ENCODE measurements around the gene KDM2B. TPM values are rescaled to one million over a fixed set of nuclear protein-coding genes. Genes with fewer than 3 reads are reported as not detected.

The KDM2B gene
- total RNA-seq, result 10 to 100 TPM; 84.8 to 88.7 TPM

- ATAC-seq (ENCODE audit: low read depth) (no peak), DNase-seq (peak; percentile 49)
- Mint-ChIP-seq H3K27ac (peak within 1 kb of the TSS; percentile 98), H3K36me3 (peaks cover 2% of the 10 kb centered on the region), H3K4me1 (peaks cover 34% of the 10 kb centered on the region), H3K9me3 (no peaks in the 10 kb centered on the region), H3K4me3 (peak within 1 kb of the TSS; percentile 93), H3K27me3 (no peaks in the 10 kb centered on the region)
- POLR2A ChIA-PET, result interaction anchor here (0.6 to 3.8 kb wide), 13 partner anchors 8 to 91 kb away, joined by 3 to 61 read pairs (median 6); partner anchors contain the start of gene ORAI1
Measured at GRCh38 chr12:121580959-121581685, at the start of gene KDM2B. Gene KDM2B, minus strand, starts transcription at chr12:121581023. Its CDS starts 112 bp downstream, at chr12:121580911.

GRCh38 chr12:121628536-121628935 lies 47.7 kb upstream of the KDM2B start:
- ATAC-seq (ENCODE audit: low read depth), result no peak
- Mint-ChIP-seq H3K4me3 (peak overlapping the region; percentile 96), H3K27me3 (no peaks in the 10 kb centered on the region), H3K27ac (peak overlapping the region; percentile 96), H3K36me3 (peaks cover 21% of the 10 kb centered on the region), H3K4me1 (peaks cover 57% of the 10 kb centered on the region), H3K9me3 (no peaks in the 10 kb centered on the region)
- DNase-seq, result no peak
- POLR2A ChIA-PET, result interaction anchor here (0.6 to 6.9 kb wide), 10 partner anchors 8 to 175 kb away, joined by 3 to 166 read pairs (median 17); partner anchors contain the start of genes KDM2B and MORN3

GRCh38 chr12:121628037-121628436 lies 47.2 kb upstream of the KDM2B start:
- H3K36me3 Mint-ChIP-seq, result peaks cover 21% of the 10 kb centered on the region
- H3K27me3 Mint-ChIP-seq, result no peaks in the 10 kb centered on the region
- H3K27ac Mint-ChIP-seq, result peak overlapping the region; percentile 96
- ATAC-seq (ENCODE audit: low read depth), result no peak
- peak overlapping the region; percentile 96 for H3K4me3 Mint-ChIP-seq
- POLR2A ChIA-PET, result interaction anchor here (0.6 to 6.9 kb wide), 13 partner anchors 9 to 175 kb away, joined by 3 to 166 read pairs (median 8); partner anchors contain the start of genes KDM2B and MORN3
- peaks cover 55% of the 10 kb centered on the region for H3K4me1 Mint-ChIP-seq
- no peak for DNase-seq
- H3K9me3 Mint-ChIP-seq, result no peaks in the 10 kb centered on the region

GRCh38 chr12:121626853-121627640 lies 46.2 kb upstream of the KDM2B start:
- Mint-ChIP-seq H3K4me3 (peak overlapping the region; percentile 96), H3K27ac (peak overlapping the region; percentile 96), H3K9me3 (no peaks in the 10 kb centered on the region), H3K27me3 (no peaks in the 10 kb centered on the region), H3K36me3 (peaks cover 20% of the 10 kb centered on the region), H3K4me1 (peaks cover 45% of the 10 kb centered on the region)
- peak; percentile 79 for DNase-seq
- POLR2A ChIA-PET, result interaction anchor here (0.6 to 6.9 kb wide), 27 partner anchors 10 to 1345 kb away, joined by 3 to 166 read pairs (median 5); partner anchors contain the start of genes ANAPC5, KDM2B and MORN3
- ATAC-seq (ENCODE audit: low read depth), result peak; percentile 64

- peak within 1 kb of the TSS; percentile 96 for H3K27ac Mint-ChIP-seq
- H3K9me3 Mint-ChIP-seq, result no peaks in the 10 kb centered on the region
- ATAC-seq (ENCODE audit: low read depth), result peak; percentile 72
- H3K27me3 Mint-ChIP-seq, result no peaks in the 10 kb centered on the region
- DNase-seq, result peak; percentile 99
- POLR2A ChIA-PET, result interaction anchor here (0.8 to 6.9 kb wide), 24 partner anchors 9 to 225 kb away, joined by 3 to 166 read pairs (median 6); partner anchors contain the start of genes KDM2B and MORN3
- H3K4me1 Mint-ChIP-seq, result peaks cover 42% of the 10 kb centered on the region
- peaks cover 17% of the 10 kb centered on the region for H3K36me3 Mint-ChIP-seq
- H3K4me3 Mint-ChIP-seq, result peak within 1 kb of the TSS; percentile 96
Measured at GRCh38 chr12:121626087-121626852, 45.4 kb upstream of the KDM2B start, which contains the start of gene ORAI1. Gene ORAI1, plus strand, starts transcription at chr12:121626530.

GRCh38 chr12:121620333-121620891 lies 39.6 kb upstream of the KDM2B start:
- Mint-ChIP-seq H3K27me3 (no peaks in the 10 kb centered on the region), H3K4me1 (peaks cover 9% of the 10 kb centered on the region), H3K36me3 (no peaks in the 10 kb centered on the region), H3K9me3 (no peaks in the 10 kb centered on the region), H3K4me3 (no peak overlapping the region), H3K27ac (no peak overlapping the region)
- no peak for DNase-seq
- no peak for ATAC-seq (ENCODE audit: low read depth)
- POLR2A ChIA-PET, result interaction anchor here (0.5 to 0.7 kb wide), 2 partner anchors 29 to 393 kb away, joined by 3 read pairs; no protein-coding TSS in a partner anchor

- H3K27me3 Mint-ChIP-seq, result no peaks in the 10 kb centered on the region
- no peaks in the 10 kb centered on the region for H3K36me3 Mint-ChIP-seq
- POLR2A ChIA-PET, result no interaction called here
- peaks cover 6% of the 10 kb centered on the region for H3K4me1 Mint-ChIP-seq
- no peaks in the 10 kb centered on the region for H3K9me3 Mint-ChIP-seq
- H3K27ac Mint-ChIP-seq, result no peak overlapping the region
- H3K4me3 Mint-ChIP-seq, result no peak overlapping the region
- ATAC-seq (ENCODE audit: low read depth), result no peak
- DNase-seq, result no peak
Measured at GRCh38 chr12:121618659-121619233, 37.9 kb upstream of the KDM2B start.

- Mint-ChIP-seq H3K27ac (peak overlapping the region; percentile 61), H3K36me3 (no peaks in the 10 kb centered on the region), H3K27me3 (no peaks in the 10 kb centered on the region), H3K4me1 (peaks cover 6% of the 10 kb centered on the region), H3K4me3 (no peak overlapping the region), H3K9me3 (no peaks in the 10 kb centered on the region)
- no peak for DNase-seq
- no peak for ATAC-seq (ENCODE audit: low read depth)
- POLR2A ChIA-PET, result interaction anchor here (0.6 to 0.7 kb wide), 2 partner anchors 34 to 57 kb away, joined by 3 read pairs; no protein-coding TSS in a partner anchor
Measured at GRCh38 chr12:121614872-121615467, 34.1 kb upstream of the KDM2B start.

GRCh38 chr12:121613462-121613861 lies 32.6 kb upstream of the KDM2B start:
- DNase-seq, result no peak
- Mint-ChIP-seq H3K27me3 (peaks cover 1% of the 10 kb centered on the region), H3K36me3 (no peaks in the 10 kb centered on the region), H3K4me3 (no peak overlapping the region), H3K9me3 (no peaks in the 10 kb centered on the region), H3K27ac (no peak overlapping the region), H3K4me1 (peaks cover 4% of the 10 kb centered on the region)
- ATAC-seq (ENCODE audit: low read depth), result no peak
- POLR2A ChIA-PET, result no interaction called here

- POLR2A ChIA-PET, result interaction anchor here (0.6 to 1.1 kb wide), 2 partner anchors 18 to 58 kb away, joined by 3 to 4 read pairs; no protein-coding TSS in a partner anchor
Measured at GRCh38 chr12:121611306-121611705, 30.5 kb upstream of the KDM2B start.

GRCh38 chr12:121610239-121611149 lies 29.7 kb upstream of the KDM2B start:
- Mint-ChIP-seq H3K9me3 (no peaks in the 10 kb centered on the region), H3K36me3 (no peaks in the 10 kb centered on the region), H3K27ac (no peak overlapping the region), H3K4me3 (no peak overlapping the region), H3K4me1 (peaks cover 3% of the 10 kb centered on the region), H3K27me3 (peaks cover 1% of the 10 kb centered on the region)
- ATAC-seq (ENCODE audit: low read depth) (no peak), DNase-seq (no peak)
- POLR2A ChIA-PET, result interaction anchor here (0.6 to 1.5 kb wide), 6 partner anchors 10 to 120 kb away, joined by 3 to 4 read pairs (median 3); no protein-coding TSS in a partner anchor

More at GRCh38 chr12:121611306-121611705, 30.5 kb upstream of the KDM2B start:
- Mint-ChIP-seq H3K27ac (no peak overlapping the region), H3K9me3 (no peaks in the 10 kb centered on the region), H3K4me1 (peaks cover 3% of the 10 kb centered on the region), H3K36me3 (no peaks in the 10 kb centered on the region), H3K4me3 (no peak overlapping the region), H3K27me3 (peaks cover 1% of the 10 kb centered on the region)
- DNase-seq, result no peak
- no peak for ATAC-seq (ENCODE audit: low read depth)

Measured in activated naive CD8-positive, alpha-beta T cell treated with anti-CD3 and anti-CD28 coated beads, Interleukin-2, amount 10 ng/mL, durations not matched to agents 7 days and 5 days (primary cell).